WTC11 (cell line): ENCODE measurements around the gene MAPKAP1. TPM values are rescaled to one million over a fixed set of nuclear protein-coding genes. Genes with fewer than 3 reads are reported as not detected.

ENCODE experiments used
- ATAC-seq: fragments of 200-7000 bp; cut with Tn5 transposase; 2 replicates; pipeline ENCODE4 v1.10.0; 2021; ENCODE audit warnings: mild to moderate bottlenecking, moderate library complexity
- CTCF ChIA-PET: fragments of 300-600 bp; sonication (Branson Sonifier 250); formaldehyde crosslinking; loops from one replicate; lab custom pipeline; 2021; ENCODE audit warnings: antibody characterized with exemption; lab: Charles Lee
- POLR2A ChIA-PET: fragments of 350-600 bp; sonication (Branson Sonifier 250); formaldehyde crosslinking; loops from one replicate; lab custom pipeline; 2021; ENCODE audit warnings: antibody characterized with exemption; lab: Charles Lee
- DNase-seq: peaks from one replicate; pipeline ENCODE4 v3.0.0; 2021; ENCODE audit warnings: low spot score
- H3K27ac Mint-ChIP-seq: 2 replicates; pipeline ENCODE4 v1.8.0; 2021; ENCODE audit warnings: mixed read lengths
- H3K27me3 Mint-ChIP-seq: 2 replicates; pipeline ENCODE4 v1.8.0; 2021; ENCODE audit warnings: low read depth, mild to moderate bottlenecking, moderate library complexity, mixed read lengths
- H3K36me3 Mint-ChIP-seq: 2 replicates; pipeline ENCODE4 v1.8.0; 2021; ENCODE audit warnings: mixed read lengths
- H3K4me1 Mint-ChIP-seq: 2 replicates; pipeline ENCODE4 v1.8.0; 2022; ENCODE audit warnings: mixed read lengths
- H3K4me3 Mint-ChIP-seq: 2 replicates; pipeline ENCODE4 v1.8.0; 2021; ENCODE audit warnings: mild to moderate bottlenecking, moderate library complexity, mixed read lengths
- H3K9me3 Mint-ChIP-seq: 2 replicates; pipeline ENCODE4 v1.8.0; 2021; ENCODE audit warnings: mixed read lengths
- ATF1 ChIP-seq: sonication (generic); formaldehyde crosslinking; IDR thresholded peaks from 2 replicates; pipeline ENCODE4 v1.8.1; 2023; ENCODE audit warnings: mild to moderate bottlenecking, moderate library complexity, missing genetic modification reagents
- ATF3 ChIP-seq: sonication (generic); formaldehyde crosslinking; conservative IDR thresholded peaks from 2 replicates; pipeline ENCODE4 v1.8.1; 2022; ENCODE audit warnings: mild to moderate bottlenecking, missing genetic modification reagents
- CREM ChIP-seq: sonication (generic); formaldehyde crosslinking; IDR thresholded peaks from 2 replicates; pipeline ENCODE4 v1.8.1; 2022; ENCODE audit warnings: mild to moderate bottlenecking, missing genetic modification reagents, moderate library complexity
- ERG ChIP-seq: fragments of 250-450 bp; sonication (Bioruptor Pico); IDR thresholded peaks from 2 replicates; pipeline ENCODE4 v1.8.0; 2021; ENCODE audit warnings: mild to moderate bottlenecking
- FOXP1 ChIP-seq: sonication (generic); formaldehyde crosslinking; IDR thresholded peaks from 2 replicates; pipeline ENCODE4 v1.8.0; 2022; ENCODE audit warnings: missing genetic modification reagents, mild to moderate bottlenecking, moderate library complexity, borderline replicate concordance
- MXD4 ChIP-seq: fragments of 250-450 bp; sonication (Bioruptor Pico); IDR thresholded peaks from 2 replicates; pipeline ENCODE4 v1.8.0; 2021; ENCODE audit warnings: mild to moderate bottlenecking, moderate library complexity, borderline replicate concordance
- PRDM15 ChIP-seq: sonication (generic); formaldehyde crosslinking; IDR thresholded peaks from 2 replicates; pipeline ENCODE4 v1.8.0; 2022; ENCODE audit warnings: missing genetic modification reagents
- PREB ChIP-seq: sonication (generic); formaldehyde crosslinking; IDR thresholded peaks from 2 replicates; pipeline ENCODE4 v1.8.1; 2022; ENCODE audit warnings: mild to moderate bottlenecking, missing genetic modification reagents, moderate library complexity, borderline replicate concordance
- PRRX2 ChIP-seq: fragments of 250-450 bp; sonication (Bioruptor Pico); IDR thresholded peaks from 2 replicates; pipeline ENCODE4 v1.8.0; 2021; ENCODE audit warnings: mild to moderate bottlenecking
- RELA ChIP-seq: sonication (generic); formaldehyde crosslinking; IDR thresholded peaks from 2 replicates; pipeline ENCODE4 v1.8.1; 2022; ENCODE audit warnings: missing genetic modification reagents, mild to moderate bottlenecking, borderline replicate concordance
- SOX15 ChIP-seq: fragments of 250-450 bp; sonication (Bioruptor Pico); IDR thresholded peaks from 2 replicates; pipeline ENCODE4 v1.9.0; 2021; ENCODE audit warnings: mild to moderate bottlenecking
- ZBTB43 ChIP-seq: sonication (generic); formaldehyde crosslinking; IDR thresholded peaks from 2 replicates; pipeline ENCODE4 v1.8.1; 2023; ENCODE audit warnings: mild to moderate bottlenecking, missing genetic modification reagents
- ZNF425 ChIP-seq: fragments of 250-450 bp; sonication (Bioruptor Pico); conservative IDR thresholded peaks from 2 replicates; pipeline ENCODE4 v1.9.0; 2021; ENCODE audit warnings: mild to moderate bottlenecking
- ZNF532 ChIP-seq: fragments of 250-450 bp; sonication (Bioruptor Pico); IDR thresholded peaks from 2 replicates; pipeline ENCODE4 v1.9.0; 2021; ENCODE audit warnings: mild to moderate bottlenecking, borderline replicate concordance
- total RNA-seq: library from RNA; stranded (reverse); gene quantifications from 3 replicates; pipeline ENCODE4 v1.2.3, GENCODE V29; 2021

MAPKAP1 gene
- total RNA-seq, 1 experiment from 2014 or later: 111 TPM

- H3K36me3 Mint-ChIP-seq: no peaks in the 10 kb centered on the region
- H3K9me3 Mint-ChIP-seq: no peaks in the 10 kb centered on the region
- POLR2A ChIA-PET: interaction anchor here (0.7 kb wide), 2 partner anchors 37 to 78 kb away, joined by 3 to 4 read pairs; no protein-coding TSS in a partner anchor
- CTCF ChIA-PET: interaction anchor here (1.4 kb wide), 1 partner anchor 121 kb away, joined by 6 read pairs; no protein-coding TSS in a partner anchor
- no peaks in the 10 kb centered on the region for H3K27me3 Mint-ChIP-seq
- H3K4me1 Mint-ChIP-seq: peaks cover 50% of the 10 kb centered on the region
- ATAC-seq: no peak
- DNase-seq: no peak
- peak overlapping the region; percentile 9 for H3K27ac Mint-ChIP-seq
- H3K4me3 Mint-ChIP-seq: no peak overlapping the region
- TF ChIP-seq RELA (CRISPR knock-in tag) (no peak), MXD4 (CRISPR knock-in tag) (no peak)
These were observed 27.3 kb downstream of the MAPKAP1 start for GRCh38 chr9:125679597-125680189.

GRCh38 chr9:125674981-125675973 is 31.7 kb downstream of the MAPKAP1 start:
- ChIA-PET CTCF (interaction anchor here (1.4 kb wide), 1 partner anchor 117 kb away, joined by 3 read pairs; no protein-coding TSS in a partner anchor), POLR2A (interaction anchor here (1.1 kb wide), 1 partner anchor 11 kb away, joined by 3 read pairs; no protein-coding TSS in a partner anchor)
- ATAC-seq (peak; percentile 60), DNase-seq (no peak)
- Mint-ChIP-seq H3K4me1 (peaks cover 49% of the 10 kb centered on the region), H3K27me3 (no peaks in the 10 kb centered on the region), H3K36me3 (0 out of 2 replicates have a peak, but pooled peaks cover 3% of the 10 kb centered on the region), H3K4me3 (no peak overlapping the region), H3K9me3 (no peaks in the 10 kb centered on the region), H3K27ac (peak overlapping the region; percentile 25)
- TF ChIP-seq ZNF425: no peak
- TF ChIP-seq ZBTB43 (CRISPR knock-in tag): no peak
- TF ChIP-seq ATF1 (CRISPR knock-in tag): no peak
- TF ChIP-seq ZNF532: no peak
- TF ChIP-seq ERG (CRISPR knock-in tag): no peak
- TF ChIP-seq SOX15 (CRISPR knock-in tag): no peak
- TF ChIP-seq PRDM15 (CRISPR knock-in tag): no peak
- TF ChIP-seq PRRX2 (CRISPR knock-in tag): no peak
- TF ChIP-seq FOXP1: no peak
- TF ChIP-seq PREB (CRISPR knock-in tag): no peak
- no peak for TF ChIP-seq ATF3 (CRISPR knock-in tag)
- no peak for TF ChIP-seq CREM
